Measurements from ENCODE around the gene ZFAND3. TPM values are rescaled to one million over a fixed set of nuclear protein-coding genes. Genes with fewer than 3 reads are reported as not detected.

Gene ZFAND3
- total and polyA plus RNA-seq, 2 donors (not counting 3 experiments of a cell fraction or from before 2014, with no cell fraction given): 15.4 to 54.2 TPM

DNA sequence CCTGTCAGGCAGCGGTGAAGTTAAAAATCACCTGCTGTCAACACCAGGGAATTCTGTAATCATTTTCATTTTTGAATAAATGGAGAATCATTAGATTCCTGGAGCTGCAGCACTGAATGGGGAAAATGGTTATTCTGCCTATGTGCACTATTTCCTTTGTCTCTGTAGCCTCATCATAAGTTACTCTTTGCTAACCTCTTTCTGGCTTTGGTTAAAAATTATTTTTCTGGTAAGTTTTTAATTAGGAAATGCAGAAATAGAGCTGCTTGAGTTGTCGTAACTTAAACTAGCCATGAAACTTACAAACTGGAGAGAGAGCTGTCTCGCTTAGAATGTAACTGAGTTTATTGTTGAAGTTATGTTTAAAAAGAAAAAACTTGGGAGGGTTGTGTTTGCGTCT, 28.8 kb downstream of the ZFAND3 start:
- Histone ChIP-seq H3K27me3 (ENCODE audit: control insufficient read depth in 2 of 2, insufficient read depth in 2 of 2, low read length in 2 of 2) (no peaks in the 10 kb centered on the region), H3K9me3 (replicated peaks; ENCODE audit: control insufficient read depth, insufficient read depth, low read length) (no peaks in the 10 kb centered on the region), H3K4me2 (ENCODE audit: insufficient read depth, low read length) (no peak overlapping the region), H4K20me1 (replicated peaks; ENCODE audit: control insufficient read depth, extremely low read depth, insufficient read depth, low read length) (peaks cover 16% of the 10 kb centered on the region), H3K4me3 (replicated peaks in 1 of 3; ENCODE audit: insufficient read depth in 1 of 3, low read depth in 1 of 3, low read length in 3 of 3) (no peak overlapping the region), H3K4me1 (ENCODE audit: control insufficient read depth, extremely low read depth, insufficient read depth, low read length) (no peaks in the 10 kb centered on the region), H2AFZ (ENCODE audit: low read depth, low read length) (no peak overlapping the region), H3K9ac (replicated peaks; ENCODE audit: extremely low read depth, insufficient read depth, low read length) (no peak overlapping the region), H3K36me3 (ENCODE audit: control insufficient read depth in 2 of 2, extremely low read depth in 1 of 2, insufficient read depth in 2 of 2, low read length in 2 of 2) (no peaks in the 10 kb centered on the region), H3K79me2 (ENCODE audit: control insufficient read depth, insufficient read depth, low read length) (peaks cover 94% of the 10 kb centered on the region), H3K9me1 (replicated peaks; ENCODE audit: control insufficient read depth, extremely low read depth, insufficient read depth, low read length) (no peaks in the 10 kb centered on the region), H3K27ac (ENCODE audit: insufficient read depth, low read depth, low read length) (no peak overlapping the region)
- CTCF ChIA-PET: interaction anchor here (0.8 kb wide), 2 partner anchors 11 to 13 kb away, joined by 3 to 5 read pairs; no protein-coding TSS in a partner anchor
- no peak for DNase-seq (ENCODE audit: low read depth, low spot score)
- BruUV-seq (replicated peaks): no TSS peak
- intact Hi-C loops (cut with micrococcal nuclease) (no loop called here), dilution Hi-C loops (cut with MboI; ENCODE audit: extremely low pct_ligation_motif_present, low sequenced_read_pairs) (no loop called here)
- FAIRE-seq: no peak
- TF ChIP-seq EZH2 (IDR thresholded peaks at IDR 0.05; ENCODE audit: borderline replicate concordance, low read depth, low read length, severe bottlenecking) (no peak), POLR2AphosphoS5 (IDR thresholded peaks at IDR 0.05; ENCODE audit: insufficient read depth, low read depth, low read length) (no peak), FOS (IDR thresholded peaks at IDR 0.05; ENCODE audit: borderline replicate concordance, insufficient read depth, low read length) (no peak), POLR2A (IDR thresholded peaks at IDR 0.05; ENCODE audit: low read depth, low read length) (no peak), GATA2 (IDR thresholded peaks at IDR 0.05; ENCODE audit: insufficient read depth, insufficient read length, low read depth, low read length) (no peak), JUN (IDR thresholded peaks at IDR 0.05; ENCODE audit: borderline replicate concordance, insufficient read depth, insufficient read length, low read depth) (no peak)
- TF ChIP-seq, protein P1, sequence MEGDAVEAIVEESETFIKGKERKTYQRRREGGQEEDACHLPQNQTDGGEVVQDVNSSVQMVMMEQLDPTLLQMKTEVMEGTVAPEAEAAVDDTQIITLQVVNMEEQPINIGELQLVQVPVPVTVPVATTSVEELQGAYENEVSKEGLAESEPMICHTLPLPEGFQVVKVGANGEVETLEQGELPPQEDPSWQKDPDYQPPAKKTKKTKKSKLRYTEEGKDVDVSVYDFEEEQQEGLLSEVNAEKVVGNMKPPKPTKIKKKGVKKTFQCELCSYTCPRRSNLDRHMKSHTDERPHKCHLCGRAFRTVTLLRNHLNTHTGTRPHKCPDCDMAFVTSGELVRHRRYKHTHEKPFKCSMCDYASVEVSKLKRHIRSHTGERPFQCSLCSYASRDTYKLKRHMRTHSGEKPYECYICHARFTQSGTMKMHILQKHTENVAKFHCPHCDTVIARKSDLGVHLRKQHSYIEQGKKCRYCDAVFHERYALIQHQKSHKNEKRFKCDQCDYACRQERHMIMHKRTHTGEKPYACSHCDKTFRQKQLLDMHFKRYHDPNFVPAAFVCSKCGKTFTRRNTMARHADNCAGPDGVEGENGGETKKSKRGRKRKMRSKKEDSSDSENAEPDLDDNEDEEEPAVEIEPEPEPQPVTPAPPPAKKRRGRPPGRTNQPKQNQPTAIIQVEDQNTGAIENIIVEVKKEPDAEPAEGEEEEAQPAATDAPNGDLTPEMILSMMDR (IDR thresholded peaks at IDR 0.05; ENCODE audit: extremely low read depth in 1 of 2, insufficient read depth in 1 of 2, low read depth in 1 of 2, low read length in 2 of 2): no peak
- POLR2A ChIA-PET: no interaction called here
